PC-3 (cell line): ENCODE results near the gene TMEM59L. TPM values are rescaled to one million over a fixed set of nuclear protein-coding genes. Genes with fewer than 3 reads are reported as not detected.

ENCODE experiments used
- ATAC-seq: fragments of 200-7000 bp; cut with Tn5 transposase; 2 replicates; pipeline ENCODE4 v1.9.1; 2020; ENCODE audit warnings: mild to moderate bottlenecking, moderate library complexity
- BruUV-seq: library from RNA; stranded (reverse); fragments of 400-500 nt; replicated peaks from 2 replicates; lab custom pipeline; 2021; lab: Mats Ljungman, UMichigan
- CTCF ChIA-PET: fragments of 300-600 bp; sonication (Branson Sonifier 250); formaldehyde crosslinking; loops from one replicate; lab custom pipeline; 2022; ENCODE audit warnings: antibody characterized with exemption; lab: Charles Lee
- POLR2A ChIA-PET: fragments of 300-600 bp; sonication (Branson Sonifier 250); formaldehyde crosslinking; loops from one replicate; lab custom pipeline; 2022; ENCODE audit warnings: antibody characterized with exemption; ENCODE audit not compliant: unreplicated experiment; lab: Charles Lee
- DNase-seq: peaks from one replicate; pipeline ENCODE4 v3.0.0-alpha.2; 2015
- H2AFZ ChIP-seq: fragments of 300-600 bp; sonication (generic); 2 replicates; pipeline ENCODE4 v1.6.0; 2016; ENCODE audit warnings: antibody characterized with exemption, low read length
- H3F3A ChIP-seq: fragments of 300-600 bp; sonication (generic); one replicate; pipeline ENCODE4 v1.6.0; 2017; ENCODE audit warnings: antibody characterized with exemption, low read length, control low read depth, mild to moderate bottlenecking; ENCODE audit not compliant: unreplicated experiment
- H3K27ac ChIP-seq: fragments of 300-600 bp; sonication (generic); 2 replicates; pipeline ENCODE4 v1.5.1; 2016; ENCODE audit warnings: mild to moderate bottlenecking, low read length
- H3K27me3 ChIP-seq: fragments of 300-600 bp; sonication (generic); 2 replicates; pipeline ENCODE4 v1.6.1; 2016; ENCODE audit warnings: low read length, mixed read lengths
- H3K36me3 ChIP-seq: fragments of 300-600 bp; sonication (generic); 2 replicates; pipeline ENCODE4 v1.6.1; 2016; ENCODE audit warnings: low read depth, mixed run types, low read length, mixed read lengths
- H3K4me1 ChIP-seq: fragments of 300-600 bp; sonication (generic); 2 replicates; pipeline ENCODE4 v1.5.1; 2016; ENCODE audit warnings: low read length; ENCODE audit not compliant: insufficient read depth
- H3K4me2 ChIP-seq: fragments of 300-600 bp; sonication (generic); 2 replicates; pipeline ENCODE4 v1.6.0; 2016; ENCODE audit warnings: low read length
- H3K4me3 ChIP-seq: fragments of 300-600 bp; sonication (generic); 2 replicates; pipeline ENCODE4 v1.5.1; 2016; ENCODE audit warnings: mild to moderate bottlenecking, low read length, mixed read lengths
- H3K79me2 ChIP-seq: fragments of 300-600 bp; sonication (generic); 2 replicates; pipeline ENCODE4 v1.6.1; 2017; ENCODE audit warnings: low read length, mixed read lengths
- H3K9ac ChIP-seq: fragments of 300-600 bp; sonication (generic); 2 replicates; pipeline ENCODE4 v1.6.0; 2016; ENCODE audit warnings: mild to moderate bottlenecking, low read length
- H3K9me2 ChIP-seq: fragments of 300-600 bp; sonication (generic); replicated peaks from 2 replicates; pipeline ENCODE4 v1.6.1; 2016; ENCODE audit warnings: mixed run types, low read length, mixed read lengths
- H3K9me3 ChIP-seq: fragments of 300-600 bp; sonication (generic); 2 replicates; pipeline ENCODE4 v1.6.1; 2016; ENCODE audit warnings: low read length, mixed read lengths
- H4K20me1 ChIP-seq: fragments of 300-600 bp; sonication (generic); 2 replicates; pipeline ENCODE4 v1.6.1; 2016; ENCODE audit warnings: low read length, mixed read lengths
- CTCF ChIP-seq: fragments of 300-600 bp; sonication (generic); conservative IDR thresholded peaks from 2 replicates; pipeline ENCODE4 v1.5.1; 2017; ENCODE audit warnings: antibody characterized with exemption, low read depth, mild to moderate bottlenecking, low read length
- EZH2 ChIP-seq: fragments of 300-600 bp; sonication (generic); IDR thresholded peaks from one replicate; pipeline ENCODE4 v1.6.1; 2017; ENCODE audit warnings: antibody characterized with exemption, mild to moderate bottlenecking, low read length; ENCODE audit not compliant: unreplicated experiment
- EZH2phosphoT487 ChIP-seq: fragments of 300-600 bp; sonication (generic); IDR thresholded peaks from 2 replicates; pipeline ENCODE4 v1.6.1; 2018; ENCODE audit warnings: mild to moderate bottlenecking, antibody characterized with exemption, low read length, borderline replicate concordance
- intact Hi-C: fragments of 100-400 bp; cut with micrococcal nuclease; formaldehyde crosslinking; loops from 2 replicates; pipeline ENCODE4 v1.9.0; 2023
- total RNA-seq: library from RNA; depleted of rRNA; stranded (reverse); fragments of >200 nt; gene quantifications from 2 replicates; pipeline ENCODE4 v1.2.3, GENCODE V29; 2014

Gene TMEM59L
- total RNA-seq, 1 experiment from 2014 or later = 0.44 TPM

- intact Hi-C loops = loop anchor here (5.0 kb wide), 1 partner anchor 116 kb away; the partner anchor contains the start of gene ELL
- no peaks in the 10 kb centered on the region for H3K9me3 ChIP-seq
- peaks cover 12% of the 10 kb centered on the region for H3K4me1 ChIP-seq
- peaks cover 41% of the 10 kb centered on the region for H3K79me2 ChIP-seq
- no peak overlapping the region for H3K27ac ChIP-seq
- H2AFZ ChIP-seq = no peak overlapping the region
- ChIA-PET CTCF (no interaction called here), POLR2A (interaction anchor here (0.6 kb wide), 1 partner anchor 142 kb away, joined by 3 read pairs; no protein-coding TSS in a partner anchor)
- ATAC-seq (no peak), DNase-seq (peak; percentile 44)
- H3K9me2 ChIP-seq = no peaks in the 10 kb centered on the region
- peak overlapping the region; percentile 99 for H3K4me2 ChIP-seq
- H4K20me1 ChIP-seq = 0 out of 2 replicates have a peak, but pooled peaks cover 3% of the 10 kb centered on the region
- no peaks in the 10 kb centered on the region for H3F3A ChIP-seq
- H3K27me3 ChIP-seq = no peaks in the 10 kb centered on the region
- H3K4me3 ChIP-seq = peak overlapping the region; percentile 79
- no peaks in the 10 kb centered on the region for H3K36me3 ChIP-seq
- H3K9ac ChIP-seq = peak overlapping the region; percentile 84
- TF ChIP-seq EZH2 = no peak
- no peak for TF ChIP-seq CTCF
- no peak for TF ChIP-seq EZH2phosphoT487
- BruUV-seq = TSS peak; percentile 44
These were observed 25.3 kb downstream of the TMEM59L start for GRCh38 chr19:18637673-18638630.

DNA sequence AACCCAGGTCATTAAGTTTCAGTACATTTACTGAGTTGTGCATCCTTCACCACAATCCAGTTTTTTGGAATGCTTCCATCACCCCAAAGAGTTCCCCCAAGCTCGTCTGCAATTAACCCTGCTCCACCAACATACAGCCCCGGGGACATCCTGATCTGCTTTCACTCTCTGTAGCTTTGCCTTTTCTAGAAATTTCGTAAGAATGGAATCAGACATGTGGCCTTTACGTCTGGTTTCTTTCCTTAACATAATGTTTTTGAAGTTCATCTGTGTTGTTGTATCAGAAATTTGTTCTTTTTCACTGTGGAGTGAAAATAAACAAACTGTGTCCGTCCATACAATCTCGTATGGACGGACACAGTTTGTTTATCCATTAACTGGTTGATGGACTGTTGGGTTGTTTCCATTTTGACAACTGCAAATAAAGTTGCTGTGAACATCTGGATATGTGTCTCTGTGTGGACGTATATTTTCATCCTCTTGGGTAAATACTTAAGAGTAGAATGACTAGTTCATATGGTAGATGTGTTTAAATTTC, 27.1 kb downstream of the TMEM59L start:
- no TSS peak for BruUV-seq
- Histone ChIP-seq H3K9me2 (no peaks in the 10 kb centered on the region), H3K9me3 (no peaks in the 10 kb centered on the region), H4K20me1 (peaks cover 9% of the 10 kb centered on the region; the same call in 1 of the 2 replicates), H3K79me2 (peaks cover 53% of the 10 kb centered on the region), H2AFZ (no peak overlapping the region), H3K27ac (no peak overlapping the region), H3K4me2 (no peak overlapping the region), H3K27me3 (no peaks in the 10 kb centered on the region), H3K36me3 (no peaks in the 10 kb centered on the region), H3K9ac (no peak overlapping the region), H3K4me1 (peaks cover 12% of the 10 kb centered on the region), H3K4me3 (no peak overlapping the region), H3F3A (no peaks in the 10 kb centered on the region)
- ChIA-PET CTCF (no interaction called here), POLR2A (no interaction called here)
- no peak for TF ChIP-seq EZH2
- TF ChIP-seq EZH2phosphoT487 = no peak
- TF ChIP-seq CTCF = no peak
- ATAC-seq = no peak
- no peak for DNase-seq
- intact Hi-C loops = loop anchor here (5.0 kb wide), 1 partner anchor 117 kb away; the partner anchor contains the start of gene ELL
